HTR-8/SVneo (cell line): ENCODE data around the gene RPL14.
A peak's percentile ranks its signal among the peaks of the same experiment; 100 is the strongest.
"Not testable (repeated sequence)": the region's sequence is repeated elsewhere in the genome, so short reads cannot be mapped to it uniquely, and the experiment has no call there.

Experiments
- DNase-seq: peaks from one replicate; pipeline ENCODE4 v3.0.0; 2011; ENCODE audit warnings: low spot score, mixed read lengths; ENCODE audit not compliant: insufficient read length
- FAIRE-seq: peaks from 2 replicates; lab custom pipeline; 2011; peaks lifted over from hg19 to GRCh38; lab: Jason Lieb, UNC

The RPL14 gene

GRCh38 chr3:40461161-40461560 is 4.0 kb downstream of the RPL14 start:
- FAIRE-seq (no peak), DNase-seq (no peak)

GRCh38 chr3:40462838-40463237 is 5.7 kb downstream of the RPL14 start:
- FAIRE-seq = not testable (repeated sequence)

GRCh38 chr3:40463579-40463978 is 6.4 kb downstream of the RPL14 start:
- no peak for DNase-seq
- FAIRE-seq = no peak

More at GRCh38 chr3:40462838-40463237, 5.7 kb downstream of the RPL14 start:
- not testable (repeated sequence) for DNase-seq

- no peak for DNase-seq
- FAIRE-seq = no peak
Measured at GRCh38 chr3:40464339-40465110, 7.4 kb downstream of the RPL14 start.

- no peak for FAIRE-seq
- DNase-seq = no peak
Measured at GRCh38 chr3:40465111-40465407, 7.9 kb downstream of the RPL14 start.

- FAIRE-seq = no peak
- DNase-seq = no peak
Measured at GRCh38 chr3:40465456-40465855, 8.3 kb downstream of the RPL14 start.

GRCh38 chr3:40468018-40468417 is 10.9 kb downstream of the RPL14 start:
- DNase-seq (no peak), FAIRE-seq (no peak)

GRCh38 chr3:40470701-40471100 is 13.6 kb downstream of the RPL14 start:
- no peak for DNase-seq
- FAIRE-seq = no peak

- DNase-seq (peak; percentile 64), FAIRE-seq (no peak)
Measured at GRCh38 chr3:40476478-40477470, 19.6 kb downstream of the RPL14 start, which contains the start of gene ZNF619. Gene ZNF619, plus strand, starts transcription at chr3:40477122. Its CDS starts 858 bp downstream, at chr3:40477980.

- FAIRE-seq = no peak
Measured at GRCh38 chr3:40477666-40478065, 20.5 kb downstream of the RPL14 start.

GRCh38 chr3:40487172-40487571 is 30.0 kb downstream of the RPL14 start:
- FAIRE-seq = no peak
- no peak for DNase-seq

More at GRCh38 chr3:40477666-40478065, 20.5 kb downstream of the RPL14 start:
- no peak for DNase-seq

- DNase-seq (no peak), FAIRE-seq (no peak)
Measured at GRCh38 chr3:40490916-40491315, 33.8 kb downstream of the RPL14 start.

- DNase-seq = no peak
- no peak for FAIRE-seq
Measured at GRCh38 chr3:40494698-40495097, 37.6 kb downstream of the RPL14 start.

- FAIRE-seq (no peak), DNase-seq (no peak)
Measured at GRCh38 chr3:40497288-40497687, 40.1 kb downstream of the RPL14 start.

- no peak for FAIRE-seq
- DNase-seq = no peak
Measured at GRCh38 chr3:40499952-40500351, 42.8 kb downstream of the RPL14 start.

GRCh38 chr3:40502034-40502433 is 44.9 kb downstream of the RPL14 start:
- DNase-seq = no peak
- FAIRE-seq = no peak

GRCh38 chr3:40504636-40505430 is 47.7 kb downstream of the RPL14 start:
- FAIRE-seq = peak; percentile 40
- peak; percentile 67 for DNase-seq

- peak; percentile 54 for DNase-seq
- no peak for FAIRE-seq
Measured at GRCh38 chr3:40505599-40506462, 48.7 kb downstream of the RPL14 start, which contains the start of gene ZNF620. Gene ZNF620, plus strand, starts transcription at chr3:40506039. Its CDS starts 314 bp downstream, at chr3:40506353.

GRCh38 chr3:40511031-40511718 is 54.0 kb downstream of the RPL14 start:
- FAIRE-seq = no peak

More at GRCh38 chr3:40511031-40511718, 54.0 kb downstream of the RPL14 start:
- DNase-seq = no peak
